IPS-NIHi7 (cell line): Measurements from ENCODE around the gene KIAA2012.
A peak's percentile ranks its signal among the peaks of the same experiment; 100 is the strongest.

ENCODE experiments used
- DNase-seq: peaks from one replicate; pipeline ENCODE4 v3.0.0; 2012; ENCODE audit warnings: mixed read lengths; ENCODE audit errors: extremely low spot score

The KIAA2012 gene

DNA sequence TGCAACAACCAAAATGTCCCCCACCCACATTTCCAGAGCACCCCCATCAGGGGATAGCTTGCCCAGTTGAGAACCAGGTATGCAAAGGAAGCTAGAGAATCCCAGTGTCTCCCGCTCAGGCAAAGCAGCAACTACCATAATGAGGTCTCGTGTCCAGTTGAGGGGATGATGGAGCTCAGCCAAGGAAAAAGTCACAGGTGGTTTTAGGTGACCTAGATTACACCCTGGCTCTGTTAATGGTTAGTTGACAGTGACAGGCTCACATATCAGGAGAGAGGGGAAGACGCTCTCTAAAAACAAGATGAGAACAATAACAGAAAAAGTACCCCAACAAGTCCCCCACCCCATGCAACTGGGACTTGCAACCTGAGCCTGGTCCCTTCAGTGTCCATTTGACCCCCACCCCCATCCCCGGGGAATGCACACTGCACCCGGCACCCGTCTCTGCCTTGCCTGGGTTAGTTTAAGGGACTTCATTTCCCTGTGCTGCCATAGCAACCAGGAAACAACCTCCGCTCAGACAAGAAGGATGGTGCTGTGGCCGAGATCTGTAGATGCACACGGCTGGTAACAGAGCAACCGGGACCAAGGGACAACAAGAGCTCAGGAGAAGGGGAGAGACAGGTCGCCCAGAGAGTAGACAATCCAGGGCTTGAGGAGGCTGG lies at the start of gene KIAA2012:
Gene KIAA2012 (plus strand): TSS at position 519 of the 665 bp plus-strand sequence. CDS start 373 bp downstream, outside the sequence.
- DNase-seq, result peak; percentile 35

DNA sequence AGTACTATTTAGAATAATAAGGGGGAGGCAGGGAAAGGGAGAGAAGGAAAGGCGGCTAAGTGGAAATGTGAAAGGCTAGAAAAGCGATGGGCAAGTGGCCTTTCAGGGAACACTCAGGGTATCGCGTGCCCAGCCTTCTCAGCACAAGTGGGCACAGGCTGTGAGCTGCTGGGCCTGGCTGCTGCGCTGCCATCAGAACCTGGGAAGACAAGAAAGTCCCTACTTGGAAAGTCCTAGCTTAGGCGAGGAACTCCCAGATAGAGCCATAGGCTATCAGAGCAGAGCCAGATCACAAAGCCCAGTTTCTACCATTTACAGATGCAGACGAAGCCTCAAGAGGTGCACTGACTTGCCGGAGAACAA lies 49.2 kb upstream of the KIAA2012 start:
- no peak for DNase-seq

DNA sequence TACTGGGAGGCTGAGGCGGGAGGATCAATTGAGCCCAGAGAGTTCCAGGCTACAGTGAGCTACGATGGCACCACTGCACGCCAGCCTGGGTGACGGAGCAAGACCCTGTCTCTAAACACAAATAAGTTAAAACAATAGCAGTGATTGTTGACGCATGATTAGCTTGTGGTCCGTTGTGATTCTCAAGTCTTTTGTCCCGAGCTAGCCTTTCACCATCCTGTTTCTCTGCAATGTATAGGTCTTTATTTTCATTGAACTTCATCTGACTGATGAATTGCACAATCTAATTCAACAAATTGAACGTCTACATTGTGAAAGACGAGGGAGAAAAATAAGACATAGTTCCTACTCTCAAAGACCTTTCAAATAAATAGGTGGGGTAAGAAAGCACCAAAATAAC lies 48.2 kb upstream of the KIAA2012 start:
- no peak for DNase-seq

DNA sequence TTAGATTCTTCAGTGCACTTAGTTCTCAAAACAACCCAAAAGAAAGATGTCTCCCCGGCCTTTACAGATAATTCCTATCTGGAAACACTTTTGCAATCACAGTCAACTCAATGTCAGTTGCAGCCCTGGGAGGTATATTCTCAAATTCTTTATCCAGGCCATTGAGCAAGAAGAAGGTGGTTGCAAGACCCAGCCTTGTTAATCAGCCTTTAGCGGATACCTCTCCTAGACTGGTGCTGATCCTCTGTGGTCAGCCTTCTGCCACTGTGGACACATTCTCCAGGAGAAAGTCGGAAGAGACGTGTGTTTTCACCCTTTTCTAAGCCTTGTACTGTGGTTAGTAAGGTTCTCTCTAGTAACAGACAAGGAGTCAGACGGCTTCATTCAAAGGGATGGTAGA lies 47.2 kb upstream of the KIAA2012 start:
- DNase-seq, result no peak

DNA sequence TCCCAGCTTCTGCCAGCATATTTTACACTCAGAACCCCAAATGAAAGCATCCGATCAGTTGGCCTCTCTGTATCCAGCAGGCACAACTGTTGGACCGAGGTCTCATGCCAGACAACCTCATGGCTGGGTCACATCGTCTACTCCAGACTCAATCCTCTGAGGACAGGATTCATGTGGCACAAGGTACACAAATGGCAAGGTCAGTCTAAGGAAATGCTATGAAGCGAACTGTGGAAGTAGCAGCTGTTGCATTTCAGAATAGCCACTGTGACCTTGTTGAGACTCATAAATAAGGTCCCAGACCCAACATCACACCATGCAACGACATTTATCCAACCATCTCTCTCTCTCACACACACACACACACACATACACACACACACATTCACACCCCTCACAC lies 46.5 kb upstream of the KIAA2012 start:
- DNase-seq, result no peak

DNA sequence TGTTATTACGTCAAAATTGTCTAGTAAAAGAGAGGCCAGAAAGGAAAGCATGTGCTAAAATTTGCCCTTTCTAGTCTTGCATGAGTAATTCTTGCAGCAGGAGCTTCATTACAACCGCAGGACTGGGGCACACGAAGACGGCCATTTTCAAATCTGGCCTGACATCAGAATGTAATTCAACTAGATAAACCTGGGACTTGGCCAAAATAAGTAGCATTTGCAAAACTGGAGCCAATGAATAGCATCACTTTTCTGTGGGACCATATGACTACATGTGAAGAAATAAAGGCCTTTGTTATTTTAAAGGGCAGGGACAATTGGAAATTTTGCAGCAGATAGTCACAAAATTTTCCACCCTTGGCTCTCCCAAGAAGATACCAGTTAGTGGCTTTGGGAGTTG lies 42.4 kb upstream of the KIAA2012 start:
- DNase-seq, result no peak

DNA sequence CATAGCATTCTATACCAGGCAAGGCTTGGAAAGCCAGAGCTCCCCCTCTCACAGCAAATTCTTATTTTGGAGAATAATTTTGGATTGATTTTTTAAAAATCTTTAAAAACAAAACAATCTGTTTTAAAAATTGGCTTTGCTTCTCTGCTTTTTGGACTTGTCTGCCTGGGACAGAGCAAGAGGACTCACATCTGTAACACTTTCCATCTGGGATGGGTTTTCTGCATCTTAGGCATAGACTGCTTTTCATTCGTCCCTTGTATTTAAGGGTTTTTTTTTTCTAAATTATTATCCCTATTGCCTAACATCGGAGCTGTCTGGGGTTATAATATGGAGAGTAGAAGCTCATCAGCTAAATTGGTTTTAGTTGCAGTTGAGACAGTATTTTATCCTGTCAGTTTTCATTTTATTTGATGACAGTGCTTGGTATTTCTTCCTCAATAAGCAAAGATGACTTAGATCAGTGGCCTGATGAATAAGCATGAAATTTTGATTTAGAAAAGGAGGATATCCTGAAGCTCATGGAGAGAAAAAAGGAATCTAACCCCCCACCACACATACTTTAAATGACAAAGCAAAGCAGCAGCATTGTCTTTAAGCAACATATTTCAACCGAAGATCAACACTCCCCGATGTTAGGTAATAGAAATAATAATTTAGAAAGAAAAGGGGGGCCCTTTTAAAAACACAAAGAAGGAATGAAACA lies 41.7 kb upstream of the KIAA2012 start:
- no peak for DNase-seq

DNA sequence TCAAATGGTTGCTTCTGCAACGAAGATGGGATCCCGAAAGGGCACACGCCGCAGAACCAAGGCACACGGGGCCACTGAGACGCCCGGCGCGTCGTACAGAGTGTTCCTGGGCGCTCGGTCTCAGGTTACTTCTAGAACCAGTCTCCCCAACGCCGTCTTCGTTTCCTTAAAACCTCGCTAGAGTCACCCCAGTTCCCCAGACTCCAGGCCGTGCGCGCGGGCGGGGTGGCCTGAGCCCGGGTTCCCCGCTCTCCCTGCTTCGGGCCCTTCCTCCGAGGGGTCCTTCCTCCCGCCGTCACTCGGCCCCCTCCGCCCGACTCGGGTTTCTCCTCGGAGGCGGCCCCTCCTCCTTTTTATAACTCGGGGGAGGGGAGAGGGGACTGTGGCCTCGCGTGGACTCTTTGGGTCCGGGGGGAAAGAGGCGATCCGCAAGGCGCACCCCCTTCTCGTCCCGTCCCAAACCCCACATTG lies 40.2 kb upstream of the KIAA2012 start:
- DNase-seq, result peak; percentile 58

DNA sequence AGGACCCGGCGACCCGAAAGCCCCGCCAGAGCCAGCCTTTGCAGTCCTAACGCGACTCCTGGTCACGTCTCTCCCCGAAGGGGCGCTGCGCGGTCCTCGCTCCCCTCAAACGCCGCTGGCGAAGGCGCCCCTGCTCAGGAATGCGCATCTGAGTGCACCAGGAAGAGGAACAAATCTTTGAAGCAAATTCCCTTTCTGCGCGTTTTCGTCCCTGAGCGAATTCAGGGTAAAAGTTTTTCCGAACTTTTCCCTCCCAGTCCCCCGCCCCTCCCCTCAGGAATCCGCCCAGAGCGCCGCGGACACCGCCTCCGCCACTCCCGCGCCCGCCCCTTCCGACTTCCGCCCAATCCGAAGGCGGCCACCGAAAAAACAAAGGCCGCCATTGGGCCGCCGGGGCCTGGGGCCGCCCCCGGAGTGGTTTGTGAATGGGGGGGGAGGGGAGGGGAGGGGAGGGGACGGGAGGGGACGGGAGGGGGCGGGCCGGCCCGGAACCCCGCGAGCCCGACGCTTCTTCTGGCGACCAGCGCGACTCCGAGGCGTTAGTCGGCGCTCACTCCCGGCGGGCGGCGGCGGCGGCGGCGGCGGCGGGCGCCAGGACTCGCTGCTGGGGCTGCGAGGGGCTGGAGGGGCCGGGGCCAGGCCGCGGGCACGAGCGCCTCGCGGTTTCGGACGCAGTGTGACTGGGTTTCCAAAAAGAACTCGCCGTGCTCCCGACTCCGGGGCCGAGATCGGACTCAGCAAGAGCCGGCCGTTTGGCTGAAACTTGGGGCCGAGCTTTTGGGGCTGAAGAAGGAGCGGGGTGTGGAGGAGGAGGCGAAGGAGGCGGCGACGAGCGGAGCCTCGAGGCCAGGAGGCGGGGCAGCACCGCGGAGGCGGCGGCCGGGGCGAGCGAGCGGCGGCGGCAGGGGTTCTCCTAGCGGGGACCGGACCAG lies 39.5 kb upstream of the KIAA2012 start, which contains the start of gene FZD7:
Gene FZD7 (plus strand): TSS at position 539 of the 932 bp plus-strand sequence. CDS start 793 bp downstream, outside the sequence.
- DNase-seq, result peak; percentile 92

DNA sequence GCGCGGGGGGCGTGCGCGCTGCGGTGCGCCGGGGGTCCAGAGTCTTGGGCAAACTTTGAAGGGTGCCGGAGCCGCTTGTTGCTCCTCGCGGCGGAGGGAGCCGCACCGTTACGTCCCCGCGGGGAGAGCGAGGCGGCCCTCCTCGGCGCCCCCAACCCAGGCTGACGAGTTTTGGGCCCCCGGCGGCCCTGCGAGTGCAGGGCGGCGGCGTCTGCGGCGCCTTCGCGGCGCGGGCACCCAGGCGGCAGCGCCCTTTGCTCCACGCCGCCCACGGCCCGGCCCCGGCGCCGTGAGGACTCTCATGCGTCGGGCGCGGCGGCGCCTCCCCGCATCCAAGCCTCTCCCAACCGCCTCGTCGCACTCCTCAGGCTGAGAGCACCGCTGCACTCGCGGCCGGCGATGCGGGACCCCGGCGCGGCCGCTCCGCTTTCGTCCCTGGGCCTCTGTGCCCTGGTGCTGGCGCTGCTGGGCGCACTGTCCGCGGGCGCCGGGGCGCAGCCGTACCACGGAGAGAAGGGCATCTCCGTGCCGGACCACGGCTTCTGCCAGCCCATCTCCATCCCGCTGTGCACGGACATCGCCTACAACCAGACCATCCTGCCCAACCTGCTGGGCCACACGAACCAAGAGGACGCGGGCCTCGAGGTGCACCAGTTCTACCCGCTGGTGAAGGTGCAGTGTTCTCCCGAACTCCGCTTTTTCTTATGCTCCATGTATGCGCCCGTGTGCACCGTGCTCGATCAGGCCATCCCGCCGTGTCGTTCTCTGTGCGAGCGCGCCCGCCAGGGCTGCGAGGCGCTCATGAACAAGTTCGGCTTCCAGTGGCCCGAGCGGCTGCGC lies 38.6 kb upstream of the KIAA2012 start:
- no peak for DNase-seq

DNA sequence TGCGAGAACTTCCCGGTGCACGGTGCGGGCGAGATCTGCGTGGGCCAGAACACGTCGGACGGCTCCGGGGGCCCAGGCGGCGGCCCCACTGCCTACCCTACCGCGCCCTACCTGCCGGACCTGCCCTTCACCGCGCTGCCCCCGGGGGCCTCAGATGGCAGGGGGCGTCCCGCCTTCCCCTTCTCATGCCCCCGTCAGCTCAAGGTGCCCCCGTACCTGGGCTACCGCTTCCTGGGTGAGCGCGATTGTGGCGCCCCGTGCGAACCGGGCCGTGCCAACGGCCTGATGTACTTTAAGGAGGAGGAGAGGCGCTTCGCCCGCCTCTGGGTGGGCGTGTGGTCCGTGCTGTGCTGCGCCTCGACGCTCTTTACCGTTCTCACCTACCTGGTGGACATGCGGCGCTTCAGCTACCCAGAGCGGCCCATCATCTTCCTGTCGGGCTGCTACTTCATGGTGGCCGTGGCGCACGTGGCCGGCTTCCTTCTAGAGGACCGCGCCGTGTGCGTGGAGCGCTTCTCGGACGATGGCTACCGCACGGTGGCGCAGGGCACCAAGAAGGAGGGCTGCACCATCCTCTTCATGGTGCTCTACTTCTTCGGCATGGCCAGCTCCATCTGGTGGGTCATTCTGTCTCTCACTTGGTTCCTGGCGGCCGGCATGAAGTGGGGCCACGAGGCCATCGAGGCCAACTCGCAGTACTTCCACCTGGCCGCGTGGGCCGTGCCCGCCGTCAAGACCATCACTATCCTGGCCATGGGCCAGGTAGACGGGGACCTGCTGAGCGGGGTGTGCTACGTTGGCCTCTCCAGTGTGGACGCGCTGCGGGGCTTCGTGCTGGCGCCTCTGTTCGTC lies 37.7 kb upstream of the KIAA2012 start:
- DNase-seq, result no peak

DNA sequence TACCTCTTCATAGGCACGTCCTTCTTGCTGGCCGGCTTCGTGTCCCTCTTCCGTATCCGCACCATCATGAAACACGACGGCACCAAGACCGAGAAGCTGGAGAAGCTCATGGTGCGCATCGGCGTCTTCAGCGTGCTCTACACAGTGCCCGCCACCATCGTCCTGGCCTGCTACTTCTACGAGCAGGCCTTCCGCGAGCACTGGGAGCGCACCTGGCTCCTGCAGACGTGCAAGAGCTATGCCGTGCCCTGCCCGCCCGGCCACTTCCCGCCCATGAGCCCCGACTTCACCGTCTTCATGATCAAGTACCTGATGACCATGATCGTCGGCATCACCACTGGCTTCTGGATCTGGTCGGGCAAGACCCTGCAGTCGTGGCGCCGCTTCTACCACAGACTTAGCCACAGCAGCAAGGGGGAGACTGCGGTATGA lies 37.1 kb upstream of the KIAA2012 start:
- no peak for DNase-seq

DNA sequence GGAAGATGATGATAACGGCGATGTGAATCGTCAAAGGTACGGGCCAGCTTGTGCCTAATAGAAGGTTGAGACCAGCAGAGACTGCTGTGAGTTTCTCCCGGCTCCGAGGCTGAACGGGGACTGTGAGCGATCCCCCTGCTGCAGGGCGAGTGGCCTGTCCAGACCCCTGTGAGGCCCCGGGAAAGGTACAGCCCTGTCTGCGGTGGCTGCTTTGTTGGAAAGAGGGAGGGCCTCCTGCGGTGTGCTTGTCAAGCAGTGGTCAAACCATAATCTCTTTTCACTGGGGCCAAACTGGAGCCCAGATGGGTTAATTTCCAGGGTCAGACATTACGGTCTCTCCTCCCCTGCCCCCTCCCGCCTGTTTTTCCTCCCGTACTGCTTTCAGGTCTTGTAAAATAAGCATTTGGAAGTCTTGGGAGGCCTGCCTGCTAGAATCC lies 36.4 kb upstream of the KIAA2012 start:
- DNase-seq, result no peak

DNA sequence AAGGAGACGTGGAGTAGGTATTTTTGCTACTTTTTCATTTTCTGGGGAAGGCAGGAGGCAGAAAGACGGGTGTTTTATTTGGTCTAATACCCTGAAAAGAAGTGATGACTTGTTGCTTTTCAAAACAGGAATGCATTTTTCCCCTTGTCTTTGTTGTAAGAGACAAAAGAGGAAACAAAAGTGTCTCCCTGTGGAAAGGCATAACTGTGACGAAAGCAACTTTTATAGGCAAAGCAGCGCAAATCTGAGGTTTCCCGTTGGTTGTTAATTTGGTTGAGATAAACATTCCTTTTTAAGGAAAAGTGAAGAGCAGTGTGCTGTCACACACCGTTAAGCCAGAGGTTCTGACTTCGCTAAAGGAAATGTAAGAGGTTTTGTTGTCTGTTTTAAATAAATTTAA lies 36.0 kb upstream of the KIAA2012 start:
- no peak for DNase-seq

DNA sequence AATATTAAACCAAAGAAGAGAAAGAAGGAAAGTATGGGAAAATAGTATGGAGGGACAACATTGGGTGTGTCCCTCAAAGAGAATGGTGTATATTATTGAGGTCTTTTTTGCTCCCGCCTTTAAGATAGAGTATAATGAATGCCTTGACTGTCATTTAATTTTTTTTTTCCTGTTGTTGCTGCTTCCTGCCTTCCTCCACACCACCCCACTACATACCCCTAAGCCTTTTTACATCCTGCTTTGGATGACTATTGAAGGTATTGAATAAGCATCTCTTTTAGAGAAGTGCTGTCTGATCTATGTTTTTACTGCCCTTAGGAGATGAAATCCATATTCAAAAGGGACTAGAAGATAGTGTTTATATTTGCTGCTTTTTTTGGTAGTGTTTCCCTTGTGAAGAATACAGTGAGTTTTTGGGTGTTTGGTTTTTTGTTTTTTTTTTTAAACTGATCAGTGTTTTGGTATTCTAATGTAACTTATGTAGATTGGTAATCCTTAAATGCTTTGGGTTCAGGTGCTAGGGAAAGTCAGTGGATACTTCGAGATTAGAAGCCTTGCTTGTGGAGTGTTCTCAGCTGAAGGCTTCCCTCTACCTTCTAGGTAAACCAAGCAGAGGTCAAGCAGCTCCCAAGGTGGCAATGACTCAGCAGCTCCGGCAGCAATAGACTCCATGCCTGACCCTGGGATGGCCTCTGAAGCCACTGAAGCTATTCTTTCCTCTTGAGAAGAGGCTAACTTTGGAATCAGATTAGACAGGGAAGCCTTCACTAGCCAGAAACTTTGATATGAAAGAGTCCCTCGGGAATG lies 34.4 kb upstream of the KIAA2012 start:
- DNase-seq, result peak; percentile 52

DNA sequence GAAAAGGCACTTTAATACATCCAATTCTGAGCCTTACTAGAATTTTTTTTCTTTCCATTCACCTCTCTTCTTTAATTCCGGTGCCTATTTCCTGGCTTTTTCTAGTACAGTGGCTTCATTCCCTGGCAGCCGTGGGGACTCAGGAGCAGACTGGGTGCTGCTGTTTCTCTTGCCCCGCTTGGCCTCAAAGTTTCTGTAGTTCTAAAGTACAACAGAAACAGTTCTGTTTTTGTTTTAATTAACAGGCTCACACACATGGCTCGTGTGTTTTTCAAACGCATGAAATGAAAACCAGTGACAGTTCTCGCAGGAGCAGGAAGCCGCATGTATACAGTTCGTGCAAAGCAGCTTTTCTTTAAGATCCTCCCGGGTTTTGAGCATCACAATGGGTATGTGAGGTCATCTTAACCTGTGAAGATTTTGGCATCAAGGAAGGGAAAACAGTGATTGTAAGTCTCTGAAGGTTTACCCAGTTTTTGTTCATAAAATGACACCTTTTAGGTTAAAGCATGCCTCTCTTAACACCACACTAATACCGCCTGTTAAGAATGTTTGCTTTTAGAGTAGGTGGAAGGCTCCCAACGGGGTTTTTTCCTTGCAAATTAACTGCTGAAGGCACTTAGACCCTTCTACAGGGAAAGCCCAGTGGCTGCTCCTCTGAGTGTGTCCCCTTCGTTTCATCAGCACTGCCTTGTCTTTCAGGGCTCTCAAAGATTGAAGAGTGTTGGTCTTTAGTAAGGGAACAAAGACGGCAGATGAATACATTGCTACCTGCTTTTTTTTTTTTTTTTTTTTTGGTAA lies 33.6 kb upstream of the KIAA2012 start:
- no peak for DNase-seq

DNA sequence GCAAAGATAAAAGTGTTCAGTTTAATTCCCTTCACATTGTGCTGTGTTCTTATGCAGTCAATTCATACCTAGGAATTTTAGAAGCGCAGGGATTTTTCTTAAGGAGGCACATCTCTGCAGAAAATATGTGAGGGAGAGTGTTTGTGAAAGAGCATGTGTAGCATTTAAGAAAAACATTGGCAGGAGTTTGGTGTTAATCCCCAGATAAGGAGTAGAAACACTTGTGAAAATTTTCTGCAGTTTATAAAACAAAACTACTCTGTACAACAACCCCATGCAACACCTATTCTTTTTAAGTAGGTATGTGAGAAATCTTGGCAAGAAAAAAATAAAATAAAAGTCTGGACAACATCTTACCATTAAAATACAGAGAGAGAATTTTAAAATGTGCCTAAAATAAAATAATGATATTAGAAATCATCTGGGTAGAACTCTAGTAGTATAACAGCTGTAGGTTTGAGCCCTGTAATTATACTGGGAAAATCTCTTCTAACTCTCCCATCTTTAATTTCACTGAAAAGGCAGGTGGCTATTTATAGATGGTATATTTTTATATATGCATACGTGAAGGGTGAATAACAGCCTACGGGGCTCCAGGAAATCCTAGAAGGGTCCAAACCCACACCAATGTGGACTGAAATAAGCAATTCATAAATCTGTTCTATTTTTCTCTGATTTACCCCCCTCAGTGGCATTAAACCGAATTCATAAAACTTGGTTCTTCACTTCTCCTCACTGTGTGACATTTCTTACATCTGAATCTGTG lies 32.8 kb upstream of the KIAA2012 start:
- DNase-seq, result no peak

DNA sequence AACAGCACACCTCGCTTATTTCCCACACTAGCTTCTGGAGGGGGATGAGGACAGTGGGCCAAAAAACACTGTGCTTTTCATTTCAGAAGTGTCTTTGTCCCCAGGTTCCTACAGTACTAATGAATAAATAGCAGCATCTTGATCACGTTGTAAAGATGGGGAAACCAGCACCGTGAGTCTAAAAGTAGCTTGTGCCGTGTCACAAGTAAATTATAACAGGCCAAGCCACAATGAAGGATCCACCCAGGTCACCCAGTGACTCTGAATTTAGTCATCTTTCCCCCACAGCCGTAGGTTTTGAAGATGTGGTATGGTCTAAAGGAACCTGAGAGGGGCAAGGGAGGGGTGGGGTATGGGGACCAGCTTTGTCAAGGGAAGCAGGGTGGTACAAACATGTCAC lies 30.6 kb upstream of the KIAA2012 start:
- no peak for DNase-seq
